ENCODE results near the gene LRRK2. TPM values are rescaled to one million over a fixed set of nuclear protein-coding genes. Genes with fewer than 3 reads are reported as not detected.
A peak's percentile ranks its signal among the peaks of the same experiment; 100 is the strongest.

LRRK2 gene
- total RNA-seq, 1 donor from 2014 or later, result 14.3 TPM

- intact Hi-C loops (cut with DNase I), result no loop called here
- Histone ChIP-seq H3K36me3 (no peaks in the 10 kb centered on the region), H3K27me3 (no peaks in the 10 kb centered on the region), H3K9me3 (no peaks in the 10 kb centered on the region), H3K4me3 (no peak overlapping the region), H3K27ac (no peak overlapping the region), H3K4me1 (no peaks in the 10 kb centered on the region)
- DNase-seq (ENCODE audit: low spot score in 2 of 2), result no peak
- no peak for TF ChIP-seq CTCF (IDR thresholded peaks at IDR 0.05)
Observed at GRCh38 chr12:40215982-40216381, 8.8 kb upstream of the LRRK2 start.

GRCh38 chr12:40216516-40217288, 8.1 kb upstream of the LRRK2 start:
- H3K9me3 ChIP-seq, result no peaks in the 10 kb centered on the region
- DNase-seq (ENCODE audit: low spot score in 2 of 2), result no peak
- no peaks in the 10 kb centered on the region for H3K27me3 ChIP-seq
- H3K36me3 ChIP-seq, result no peaks in the 10 kb centered on the region
- no peak overlapping the region for H3K4me3 ChIP-seq
- no peak for TF ChIP-seq CTCF (IDR thresholded peaks at IDR 0.05)
- intact Hi-C loops (cut with DNase I), result no loop called here
- no peaks in the 10 kb centered on the region for H3K4me1 ChIP-seq
- H3K27ac ChIP-seq, result no peak overlapping the region

- intact Hi-C loops (cut with DNase I), result loop anchor here (5.0 kb wide), 1 partner anchor 67 kb away; no protein-coding TSS in a partner anchor
- no peak for DNase-seq (ENCODE audit: low spot score in 2 of 2)
- no peak for TF ChIP-seq CTCF (IDR thresholded peaks at IDR 0.05)
- no peak overlapping the region for H3K4me3 ChIP-seq
- no peaks in the 10 kb centered on the region for H3K4me1 ChIP-seq
- H3K36me3 ChIP-seq, result no peaks in the 10 kb centered on the region
- no peak overlapping the region for H3K27ac ChIP-seq
- H3K9me3 ChIP-seq, result no peaks in the 10 kb centered on the region
- H3K27me3 ChIP-seq, result no peaks in the 10 kb centered on the region
Observed at GRCh38 chr12:40219760-40220159, 5.0 kb upstream of the LRRK2 start.

GRCh38 chr12:40222247-40222646, 2.5 kb upstream of the LRRK2 start:
- H3K9me3 ChIP-seq, result no peaks in the 10 kb centered on the region
- no peak overlapping the region for H3K4me3 ChIP-seq
- H3K27me3 ChIP-seq, result no peaks in the 10 kb centered on the region
- H3K27ac ChIP-seq, result no peak overlapping the region
- no peak for TF ChIP-seq CTCF (IDR thresholded peaks at IDR 0.05)
- intact Hi-C loops (cut with DNase I), result loop anchor here (5.0 kb wide), 1 partner anchor 70 kb away; no protein-coding TSS in a partner anchor
- H3K4me1 ChIP-seq, result peaks cover 0 to under 1% of the 10 kb centered on the region in 2 donors
- DNase-seq (ENCODE audit: low spot score in 2 of 2), result no peak
- no peaks in the 10 kb centered on the region for H3K36me3 ChIP-seq

GRCh38 chr12:40223646-40224045, 1.2 kb upstream of the LRRK2 start:
- intact Hi-C loops (cut with DNase I), result loop anchor here (5.0 kb wide), 1 partner anchor 71 kb away; no protein-coding TSS in a partner anchor
- Histone ChIP-seq H3K36me3 (no peaks in the 10 kb centered on the region), H3K27me3 (no peaks in the 10 kb centered on the region), H3K4me1 (peaks cover 2 to 6% of the 10 kb centered on the region in 2 donors), H3K27ac (peak overlapping the region; percentile 90 to 94), H3K4me3 (peak overlapping the region; percentile 69 to 82), H3K9me3 (no peaks in the 10 kb centered on the region)
- no peak for TF ChIP-seq CTCF (IDR thresholded peaks at IDR 0.05)
- no peak for DNase-seq (ENCODE audit: low spot score in 2 of 2)
